GM12878 (cell line): ENCODE measurements around the gene ARHGAP45. TPM values are rescaled to one million over a fixed set of nuclear protein-coding genes. Genes with fewer than 3 reads are reported as not detected.
"Not testable (repeated sequence)": the region's sequence is repeated elsewhere in the genome, so short reads cannot be mapped to it uniquely, and the experiment has no call there.

Experiments
- ATAC-seq: fragments of 200-7000 bp; cut with Tn5 transposase; 3 replicates; pipeline ENCODE4 v1.9.1; 2020; ENCODE audit warnings: mild to moderate bottlenecking, moderate library complexity
- BruUV-seq: library from RNA; stranded (reverse); fragments of 400-500 nt; replicated peaks from 2 replicates; lab custom pipeline; 2021; lab: Mats Ljungman, UMichigan
- CTCF ChIA-PET: fragments of 300-600 bp; sonication (Branson Sonifier 250); formaldehyde crosslinking; extraction: SDS; loops from one replicate; lab custom pipeline; 2021; ENCODE audit warnings: inconsistent platforms; lab: Yijun Ruan, JAX
- POLR2A ChIA-PET: fragments of 350-600 bp; formaldehyde crosslinking; extraction: SDS; loops from one replicate; lab custom pipeline; 2021; ENCODE audit warnings: inconsistent platforms; lab: Charles Lee
- RAD21 ChIA-PET: fragments of 300-600 bp; sonication (Branson Sonifier 250); formaldehyde crosslinking; loops from one replicate; lab custom pipeline; 2023; ENCODE audit warnings: antibody characterized with exemption; ENCODE audit not compliant: unreplicated experiment; lab: Charles Lee
- SMC1A ChIA-PET: fragments of 300-600 bp; sonication (Branson Sonifier 250); formaldehyde crosslinking; loops from one replicate; lab custom pipeline; 2023; ENCODE audit not compliant: unreplicated experiment, uncharacterized antibody; lab: Charles Lee
- DNase-seq: peaks from one replicate; pipeline ENCODE4 v3.0.0-alpha.2; 2011; ENCODE audit warnings: low read depth, low spot score
- FAIRE-seq: peaks from 3 replicates; lab custom pipeline; 2011; peaks lifted over from hg19 to GRCh38; lab: Jason Lieb, UNC
- H2AFZ ChIP-seq: 2 replicates; pipeline ENCODE4 v1.6.0; 2011; ENCODE audit warnings: low read depth, low read length, control low read depth; ENCODE audit not compliant: control insufficient read depth
- H3K27ac ChIP-seq: 2 replicates; pipeline ENCODE4 v1.5.1; 2011; ENCODE audit warnings: control low read depth; ENCODE audit not compliant: control insufficient read depth, insufficient read depth
- H3K27me3 ChIP-seq, 2 experiments: replicated peaks in 1 of 2; 2 replicates each; pipeline versions ENCODE4 v1.6.0 to v1.6.1; 2011; ENCODE audit warnings: low read length in 1 of 2; ENCODE audit not compliant: control insufficient read depth in 2 of 2, insufficient read depth in 2 of 2
- H3K36me3 ChIP-seq, 2 experiments: 2 replicates each; pipeline ENCODE4 v1.5.1; 2011; ENCODE audit warnings: low read length in 1 of 2; ENCODE audit not compliant: control insufficient read depth in 2 of 2, insufficient read depth in 2 of 2
- H3K4me1 ChIP-seq: 2 replicates; pipeline ENCODE4 v1.6.1; 2011; ENCODE audit warnings: mild to moderate bottlenecking, low read length, moderate library complexity, mixed read lengths; ENCODE audit not compliant: control insufficient read depth, insufficient read depth
- H3K4me2 ChIP-seq: 2 replicates; pipeline ENCODE4 v1.6.0; 2011; ENCODE audit warnings: control low read depth; ENCODE audit not compliant: control insufficient read depth, insufficient read depth
- H3K4me3 ChIP-seq: fragments of 200-600 bp; sonication (generic); 2 replicates; pipeline ENCODE4 v1.5.1; 2016
- H3K79me2 ChIP-seq: 2 replicates; pipeline ENCODE4 v1.6.0; 2011; ENCODE audit warnings: low read length; ENCODE audit not compliant: control insufficient read depth, insufficient read depth
- H3K9ac ChIP-seq: 2 replicates; pipeline ENCODE4 v1.8.0; 2011; ENCODE audit warnings: low read length, control low read depth, mixed read lengths; ENCODE audit not compliant: control insufficient read depth, insufficient read depth
- H3K9me3 ChIP-seq: replicated peaks from 3 replicates; pipeline ENCODE4 v1.5.1; 2011; ENCODE audit warnings: mild to moderate bottlenecking, low read length; ENCODE audit not compliant: control insufficient read depth, insufficient read depth
- H4K20me1 ChIP-seq: 2 replicates; pipeline ENCODE4 v1.6.0; 2011; ENCODE audit not compliant: control insufficient read depth, insufficient read depth
- DPF2 ChIP-seq: fragments of 450-650 bp; IDR thresholded peaks from 2 replicates; pipeline ENCODE4 v1.6.1; 2017; ENCODE audit warnings: mild to moderate bottlenecking
- MTA2 ChIP-seq: fragments of 450-650 bp; IDR thresholded peaks from 2 replicates; pipeline ENCODE4 v1.6.1; 2016; ENCODE audit warnings: low read depth, mild to moderate bottlenecking, moderate library complexity
- NFIC ChIP-seq: IDR thresholded peaks from 2 replicates; pipeline ENCODE4 v1.6.1; 2012; ENCODE audit warnings: low read depth, mild to moderate bottlenecking, inconsistent platforms, low read length, moderate library complexity
- NFYB ChIP-seq: IDR thresholded peaks from 2 replicates; pipeline ENCODE4 v1.6.1; 2011; ENCODE audit warnings: low read depth, mild to moderate bottlenecking, low read length, improper control_type of control experiment, moderate library complexity; ENCODE audit not compliant: insufficient read depth
- NRF1 ChIP-seq: conservative IDR thresholded peaks from 2 replicates; pipeline ENCODE4 v1.6.1; 2011; ENCODE audit warnings: mild to moderate bottlenecking, low read depth, low read length, improper control_type of control experiment
- TCF7 ChIP-seq: IDR thresholded peaks from 2 replicates; pipeline ENCODE4 v1.6.1; 2014; ENCODE audit warnings: antibody characterized with exemption, borderline replicate concordance
- WGBS: methylation state at CpG from one replicate; pipeline ENCODE4 v1.1.6; 2016; ENCODE audit warnings: low lambda C conversion rate; ENCODE audit not compliant: insufficient replicate concordance, insufficient coverage; ENCODE audit errors: missing lambda C conversion rate; 5-methylcytosine and 5-hydroxymethylcytosine counted together
- in situ Hi-C: fragments of 300-500 bp; cut with MboI; formaldehyde crosslinking; loops from 9 replicates; pipeline ENCODE4 v1.14.3; 2018; ENCODE audit warnings: mixed read lengths
- intact Hi-C: fragments of 100-400 bp; cut with micrococcal nuclease; formaldehyde crosslinking; loops from one replicate; pipeline ENCODE4 v1.14.2; 2022; ENCODE audit not compliant: unreplicated experiment
- polyA plus RNA-seq, 11 experiments: library from polyadenylated mRNA; depleted of rRNA in 4 of 11; unstranded in 6 of 11; stranded (reverse) in 5 of 11; fragments of >200 nt; fragmentation: Nextera tagmentation in 4 of 11; fragmentation: Illumina TruSeq in 1 of 11; extraction: Ambion mirVana in 4 of 11; extraction: Trizol in 1 of 11; gene quantifications; 1 replicate in 1 of 11; 2 replicates in 10 of 11; pipeline versions ENCODE4 v1.2.1 to v1.2.3, GENCODE V29; 2011 to 2016; ENCODE audit warnings: inconsistent platforms in 2 of 11, missing spikeins in 2 of 11, low read depth in 1 of 11
- total RNA-seq, 4 experiments: library from RNA; depleted of rRNA in 3 of 4; stranded (reverse); fragments of >200 nt in 3 of 4; fragmentation: Illumina TruSeq in 1 of 4; extraction: Trizol in 1 of 4; gene quantifications; 2 replicates each; pipeline versions ENCODE4 v1.2.1 to v1.2.3, GENCODE V29; 2013 to 2021
- TF ChIP-seq, protein P1 (sequence below): fragments of 450-650 bp; formaldehyde crosslinking; IDR thresholded peaks from 2 replicates; pipeline ENCODE4 v1.4.0; 2022; ENCODE audit warnings: mild to moderate bottlenecking, moderate library complexity
- TF ChIP-seq, protein P2 (sequence below): fragments of 450-650 bp; IDR thresholded peaks from 2 replicates; pipeline ENCODE4 v1.6.1; 2017; ENCODE audit warnings: mild to moderate bottlenecking, low read depth, inconsistent platforms; ENCODE audit not compliant: poor library complexity, severe bottlenecking

The ARHGAP45 gene
- total and polyA plus RNA-seq, 10 of the 15 experiments (the other 5 are each of a cell fraction or from before 2014, with no cell fraction given), result 1.4 to 151 (median 59.9) TPM

DNA sequence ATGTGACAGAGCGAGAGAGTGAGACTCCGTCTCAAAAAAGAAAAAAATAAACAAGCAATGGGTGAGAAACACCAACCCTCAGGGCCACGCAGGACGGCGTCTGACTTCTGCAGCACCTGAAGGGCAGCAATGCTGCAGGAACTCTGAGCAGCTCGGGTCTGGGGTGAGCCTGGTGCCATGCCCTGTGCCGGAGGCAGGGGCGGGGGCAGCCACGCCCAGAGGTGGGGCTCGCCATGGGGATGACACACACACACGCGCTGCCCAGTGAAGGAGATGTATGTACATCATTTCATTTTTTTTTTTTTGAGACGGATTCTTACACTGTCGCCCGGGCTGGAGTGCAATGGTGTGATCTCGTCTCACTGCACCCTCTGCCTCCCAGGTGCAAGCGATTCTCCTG, 61.1 kb downstream of the ARHGAP45 start (continued):
- no peak for TF ChIP-seq NFIC
- no peak for TF ChIP-seq TCF7
- TF ChIP-seq, protein P1, sequence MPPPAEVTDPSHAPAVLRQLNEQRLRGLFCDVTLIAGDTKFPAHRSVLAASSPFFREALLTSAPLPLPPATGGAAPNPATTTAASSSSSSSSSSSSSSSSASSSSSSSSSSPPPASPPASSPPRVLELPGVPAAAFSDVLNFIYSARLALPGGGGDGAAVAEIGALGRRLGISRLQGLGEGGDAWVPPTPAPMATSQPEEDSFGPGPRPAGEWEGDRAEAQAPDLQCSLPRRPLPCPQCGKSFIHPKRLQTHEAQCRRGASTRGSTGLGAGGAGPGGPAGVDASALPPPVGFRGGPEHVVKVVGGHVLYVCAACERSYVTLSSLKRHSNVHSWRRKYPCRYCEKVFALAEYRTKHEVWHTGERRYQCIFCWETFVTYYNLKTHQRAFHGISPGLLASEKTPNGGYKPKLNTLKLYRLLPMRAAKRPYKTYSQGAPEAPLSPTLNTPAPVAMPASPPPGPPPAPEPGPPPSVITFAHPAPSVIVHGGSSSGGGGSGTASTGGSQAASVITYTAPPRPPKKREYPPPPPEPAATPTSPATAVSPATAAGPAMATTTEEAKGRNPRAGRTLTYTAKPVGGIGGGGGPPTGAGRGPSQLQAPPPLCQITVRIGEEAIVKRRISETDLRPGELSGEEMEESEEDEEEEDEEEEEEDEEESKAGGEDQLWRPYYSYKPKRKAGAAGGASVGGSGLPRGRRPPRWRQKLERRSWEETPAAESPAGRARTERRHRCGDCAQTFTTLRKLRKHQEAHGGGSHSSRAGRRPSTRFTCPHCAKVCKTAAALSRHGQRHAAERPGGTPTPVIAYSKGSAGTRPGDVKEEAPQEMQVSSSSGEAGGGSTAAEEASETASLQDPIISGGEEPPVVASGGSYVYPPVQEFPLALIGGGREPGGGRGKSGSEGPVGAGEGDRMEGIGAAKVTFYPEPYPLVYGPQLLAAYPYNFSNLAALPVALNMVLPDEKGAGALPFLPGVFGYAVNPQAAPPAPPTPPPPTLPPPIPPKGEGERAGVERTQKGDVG (CRISPR knock-in tag), result no peak
- no peak for TF ChIP-seq MTA2
- TF ChIP-seq, protein P2, sequence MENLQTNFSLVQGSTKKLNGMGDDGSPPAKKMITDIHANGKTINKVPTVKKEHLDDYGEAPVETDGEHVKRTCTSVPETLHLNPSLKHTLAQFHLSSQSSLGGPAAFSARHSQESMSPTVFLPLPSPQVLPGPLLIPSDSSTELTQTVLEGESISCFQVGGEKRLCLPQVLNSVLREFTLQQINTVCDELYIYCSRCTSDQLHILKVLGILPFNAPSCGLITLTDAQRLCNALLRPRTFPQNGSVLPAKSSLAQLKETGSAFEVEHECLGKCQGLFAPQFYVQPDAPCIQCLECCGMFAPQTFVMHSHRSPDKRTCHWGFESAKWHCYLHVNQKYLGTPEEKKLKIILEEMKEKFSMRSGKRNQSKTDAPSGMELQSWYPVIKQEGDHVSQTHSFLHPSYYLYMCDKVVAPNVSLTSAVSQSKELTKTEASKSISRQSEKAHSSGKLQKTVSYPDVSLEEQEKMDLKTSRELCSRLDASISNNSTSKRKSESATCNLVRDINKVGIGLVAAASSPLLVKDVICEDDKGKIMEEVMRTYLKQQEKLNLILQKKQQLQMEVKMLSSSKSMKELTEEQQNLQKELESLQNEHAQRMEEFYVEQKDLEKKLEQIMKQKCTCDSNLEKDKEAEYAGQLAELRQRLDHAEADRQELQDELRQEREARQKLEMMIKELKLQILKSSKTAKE, result no peak
- TF ChIP-seq NFYB, result no peak
- no peak for TF ChIP-seq NRF1
- TF ChIP-seq DPF2, result no peak
- TF ChIP-seq, all 136 proteins: peak for 0

DNA sequence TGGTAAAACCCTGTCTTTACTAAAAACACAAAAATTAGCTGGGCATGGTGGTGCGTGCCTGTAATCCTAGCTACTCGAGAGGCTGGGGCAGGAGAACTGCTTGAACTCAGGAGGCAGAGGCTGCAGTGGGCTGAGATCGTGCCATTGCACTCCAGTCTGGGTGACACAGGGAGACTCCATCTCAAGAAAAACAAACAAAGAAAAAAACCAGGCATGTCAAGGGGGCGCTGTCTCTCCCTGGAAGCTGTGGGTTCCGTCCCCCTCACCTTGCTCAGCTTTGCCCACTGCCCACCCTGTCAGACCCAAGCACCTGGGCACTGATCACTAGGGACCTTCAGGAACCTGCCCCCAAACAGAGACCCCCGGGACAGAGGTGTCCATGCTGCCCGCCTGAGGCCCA, 62.1 kb downstream of the ARHGAP45 start:
- H3K4me3 ChIP-seq, H3K9me3 ChIP-seq, H2AFZ ChIP-seq, H4K20me1 ChIP-seq, H3K27ac ChIP-seq, BruUV-seq, SMC1A ChIA-PET, DNase-seq, H3K4me2 ChIP-seq, FAIRE-seq, in situ Hi-C loops, ATAC-seq, H3K9ac ChIP-seq, intact Hi-C loops, H3K27me3 ChIP-seq: not testable (repeated sequence)
- ChIA-PET POLR2A (interaction anchor here (0.6 kb wide), 1 partner anchor 111 kb away, joined by 4 read pairs; no protein-coding TSS in a partner anchor), RAD21 (interaction anchor here (1.3 kb wide), 2 partner anchors 16 to 65 kb away, joined by 5 to 7 read pairs; no protein-coding TSS in a partner anchor), CTCF (interaction anchor here (0.9 kb wide), 1 partner anchor 52 kb away, joined by 3 read pairs; no protein-coding TSS in a partner anchor)
- H3K79me2 ChIP-seq, result peaks cover 38% of the 10 kb centered on the region
- H3K36me3 ChIP-seq, result peaks cover 3 to 19% of the 10 kb centered on the region in 2 experiments; a peak in 3 of 4 replicates
- WGBS, result 72% methylated on average over 7 of the region's 7 CpGs
- H3K4me1 ChIP-seq, result peaks cover 25% of the 10 kb centered on the region
